HepG2 (cell line): Measurements from ENCODE around the gene FTCD. TPM values are rescaled to one million over a fixed set of nuclear protein-coding genes. Genes with fewer than 3 reads are reported as not detected.

ENCODE experiments used
- ATAC-seq: fragments of 200-7000 bp; cut with Tn5 transposase; 3 replicates; pipeline ENCODE4 v1.9.1; 2020; ENCODE audit warnings: mild to moderate bottlenecking, moderate library complexity
- BruUV-seq: library from RNA; stranded (reverse); fragments of 400-500 nt; replicated peaks from 2 replicates; lab custom pipeline; 2021; lab: Mats Ljungman, UMichigan
- CTCF ChIA-PET: fragments of 300-600 bp; formaldehyde crosslinking; extraction: SDS; loops from one replicate; lab custom pipeline; 2021; ENCODE audit warnings: low total read pairs, inconsistent platforms, low intra/inter-chr PET ratio; lab: Yijun Ruan, JAX
- POLR2A ChIA-PET: fragments of 350-600 bp; sonication (Branson Sonifier 250); formaldehyde crosslinking; loops from one replicate; lab custom pipeline; 2020; ENCODE audit warnings: antibody characterized with exemption, inconsistent platforms; lab: Yijun Ruan, JAX
- DNase-seq: peaks from one replicate; pipeline ENCODE4 v3.0.0-alpha.2; 2015; ENCODE audit warnings: low spot score
- FAIRE-seq: peaks from 3 replicates; lab custom pipeline; 2011; peaks lifted over from hg19 to GRCh38; lab: Jason Lieb, UNC
- H2AFZ ChIP-seq: one replicate; pipeline ENCODE4 v1.6.1; 2011; ENCODE audit warnings: low read length, inconsistent platforms
- H3K27ac ChIP-seq: fragments of 300-600 bp; 3 replicates; pipeline ENCODE4 v1.8.0; 2011; ENCODE audit warnings: mixed run types, mild to moderate bottlenecking, mixed read lengths, low read length, inconsistent platforms; ENCODE audit not compliant: insufficient read depth; ENCODE audit errors: extremely low read length
- H3K27me3 ChIP-seq, 2 experiments: fragments of 200-600 bp in 1 of 2; 2 replicates in 1 of 2; 3 replicates in 1 of 2; pipeline versions ENCODE4 v1.6.0 to v1.8.0; 2011; ENCODE audit warnings: low read length in 2 of 2, mild to moderate bottlenecking in 2 of 2, moderate library complexity in 2 of 2, inconsistent platforms in 1 of 2; ENCODE audit not compliant: insufficient read depth in 2 of 2, control insufficient read depth in 1 of 2
- H3K36me3 ChIP-seq, 2 experiments: fragments of 200-600 bp in 1 of 2; replicated peaks in 1 of 2; 2 replicates in 1 of 2; 3 replicates in 1 of 2; pipeline versions ENCODE4 v1.5.1 to v1.8.0; 2011; ENCODE audit warnings: low read length in 2 of 2, inconsistent platforms in 1 of 2; ENCODE audit not compliant: insufficient read depth in 2 of 2, control insufficient read depth in 1 of 2
- H3K4me1 ChIP-seq: 2 replicates; pipeline ENCODE4 v1.5.1; 2012; ENCODE audit warnings: low read length, inconsistent platforms; ENCODE audit not compliant: insufficient read depth
- H3K4me2 ChIP-seq: 2 replicates; pipeline ENCODE4 v1.6.0; 2011; ENCODE audit warnings: low read depth, low read length, inconsistent platforms
- H3K4me3 ChIP-seq, 3 experiments: fragments of 200-600 bp in 1 of 3; sonication (generic), shearing (Covaris generic) in 1 of 3; replicated peaks in 1 of 3; 2 replicates each; pipeline ENCODE4 v1.5.1; 2011 to 2016; ENCODE audit warnings: low read length in 3 of 3, inconsistent platforms in 2 of 3, low read depth in 2 of 3, mild to moderate bottlenecking in 2 of 3, control low read depth in 1 of 3, mixed read lengths in 1 of 3; ENCODE audit not compliant: insufficient read depth in 1 of 3
- H3K79me2 ChIP-seq: one replicate; pipeline ENCODE4 v1.6.1; 2011; ENCODE audit warnings: low read length, inconsistent platforms; ENCODE audit not compliant: insufficient read depth
- H3K9ac ChIP-seq: 2 replicates; pipeline ENCODE4 v1.6.0; 2011; ENCODE audit warnings: mild to moderate bottlenecking, low read depth, low read length, inconsistent platforms; ENCODE audit not compliant: insufficient read depth
- H3K9me3 ChIP-seq: 2 replicates; pipeline ENCODE4 v1.5.1; 2012; ENCODE audit warnings: mild to moderate bottlenecking, low read length
- H4K20me1 ChIP-seq: 2 replicates; pipeline ENCODE4 v1.6.0; 2011; ENCODE audit warnings: inconsistent platforms, mild to moderate bottlenecking, low read length, moderate library complexity; ENCODE audit not compliant: insufficient read depth
- CEBPG ChIP-seq: IDR thresholded peaks from 2 replicates; pipeline ENCODE4 v1.6.1; 2016
- HNF4A ChIP-seq: sonication (generic); formaldehyde crosslinking; IDR thresholded peaks from 2 replicates; pipeline ENCODE4 v1.4.0; 2020; ENCODE audit warnings: missing genetic modification reagents
- IRF2 ChIP-seq: IDR thresholded peaks from 2 replicates; pipeline ENCODE4 v1.6.1; 2018; ENCODE audit warnings: missing genetic modification reagents, missing compliant biosample characterization
- MXI1 ChIP-seq: IDR thresholded peaks from 3 replicates; pipeline ENCODE4 v1.6.1; 2012; ENCODE audit warnings: low read depth, low read length, inconsistent platforms, borderline replicate concordance
- PATZ1 ChIP-seq: sonication (generic); formaldehyde crosslinking; IDR thresholded peaks from 2 replicates; pipeline ENCODE4 v1.4.0; 2020; ENCODE audit warnings: missing genetic modification reagents
- SKI ChIP-seq: fragments of 450-650 bp; IDR thresholded peaks from one replicate; pipeline ENCODE4 v1.6.1; 2018; ENCODE audit warnings: mild to moderate bottlenecking; ENCODE audit not compliant: partially characterized antibody
- SUZ12 ChIP-seq: fragments of 150-350 bp; IDR thresholded peaks from 2 replicates; pipeline ENCODE4 v1.6.1; 2014; ENCODE audit warnings: low read depth, low read length
- THAP9 ChIP-seq: sonication (generic); formaldehyde crosslinking; IDR thresholded peaks from 2 replicates; pipeline ENCODE4; 2020; ENCODE audit warnings: missing genetic modification reagents, mild to moderate bottlenecking, borderline replicate concordance
- ZBTB3 ChIP-seq: sonication (generic); formaldehyde crosslinking; IDR thresholded peaks from 2 replicates; pipeline ENCODE4 v1.4.0; 2020; ENCODE audit warnings: low read depth, mild to moderate bottlenecking, moderate library complexity, missing genetic modification reagents, borderline replicate concordance
- ZNF274 ChIP-seq: sonication (generic); formaldehyde crosslinking; IDR thresholded peaks from 2 replicates; pipeline ENCODE4 v1.5.1; 2020; ENCODE audit warnings: mild to moderate bottlenecking, missing genetic modification reagents
- ZNF446 ChIP-seq: sonication (generic); formaldehyde crosslinking; IDR thresholded peaks from 2 replicates; pipeline ENCODE4 v1.5.0; 2020; ENCODE audit warnings: mild to moderate bottlenecking, missing genetic modification reagents
- ZNF547 ChIP-seq: sonication (generic); formaldehyde crosslinking; IDR thresholded peaks from 2 replicates; pipeline ENCODE4 v1.5.1; 2020; ENCODE audit warnings: mild to moderate bottlenecking, missing genetic modification reagents
- ZSCAN20 ChIP-seq: sonication (generic); formaldehyde crosslinking; IDR thresholded peaks from 2 replicates; pipeline ENCODE4 v1.4.0; 2020; ENCODE audit warnings: missing genetic modification reagents, mild to moderate bottlenecking, borderline replicate concordance
- ZSCAN25 ChIP-seq: sonication (generic); formaldehyde crosslinking; IDR thresholded peaks from 2 replicates; pipeline ENCODE4 v1.8.0; 2022; ENCODE audit warnings: mild to moderate bottlenecking, missing genetic modification reagents
- WGBS: methylation state at CpG from one replicate; pipeline ENCODE4 v1.1.6; 2017; ENCODE audit warnings: low lambda C conversion rate; 5-methylcytosine and 5-hydroxymethylcytosine counted together
- in situ Hi-C: cut with HindIII; loops from 2 replicates; pipeline ENCODE4 v1.10.0; 2017; ENCODE audit warnings: low pct_unique_long_range_greater_than_20kb; ENCODE audit not compliant: extremely low pct_ligation_motif_present
- intact Hi-C: fragments of 100-400 bp; cut with micrococcal nuclease; formaldehyde crosslinking; loops from one replicate; pipeline ENCODE4 v1.10.0; 2022; ENCODE audit not compliant: unreplicated experiment
- polyA plus RNA-seq, 8 experiments: library from polyadenylated mRNA; depleted of rRNA in 3 of 8; stranded (reverse) in 7 of 8; unstranded in 1 of 8; fragments of >200 nt; fragmentation: Illumina TruSeq in 4 of 8; extraction: Trizol in 4 of 8; gene quantifications; 2 replicates each; pipeline versions ENCODE4 v1.2.1 to v1.2.3, GENCODE V29; 2011 to 2016; ENCODE audit warnings: low read depth in 4 of 8, missing spikeins in 1 of 8, mixed read lengths in 1 of 8; ENCODE audit not compliant: insufficient read depth in 1 of 8
- total RNA-seq, 5 experiments: library from RNA; depleted of rRNA; stranded (reverse); fragments of >200 nt; fragmentation: Illumina TruSeq; extraction: Trizol; gene quantifications; 2 replicates each; pipeline ENCODE4 v1.2.3, GENCODE V29; 2016; ENCODE audit warnings: low read depth in 1 of 5
- TF ChIP-seq, protein P1 (sequence below): sonication (generic); formaldehyde crosslinking; IDR thresholded peaks from 2 replicates; pipeline ENCODE4 v1.4.0; 2020; ENCODE audit warnings: missing genetic modification reagents

The FTCD gene
- total and polyA plus RNA-seq, 2 of the 13 experiments (the other 11 are each of a cell fraction or from before 2014, with no cell fraction given) = 75.7 to 105 TPM

DNA sequence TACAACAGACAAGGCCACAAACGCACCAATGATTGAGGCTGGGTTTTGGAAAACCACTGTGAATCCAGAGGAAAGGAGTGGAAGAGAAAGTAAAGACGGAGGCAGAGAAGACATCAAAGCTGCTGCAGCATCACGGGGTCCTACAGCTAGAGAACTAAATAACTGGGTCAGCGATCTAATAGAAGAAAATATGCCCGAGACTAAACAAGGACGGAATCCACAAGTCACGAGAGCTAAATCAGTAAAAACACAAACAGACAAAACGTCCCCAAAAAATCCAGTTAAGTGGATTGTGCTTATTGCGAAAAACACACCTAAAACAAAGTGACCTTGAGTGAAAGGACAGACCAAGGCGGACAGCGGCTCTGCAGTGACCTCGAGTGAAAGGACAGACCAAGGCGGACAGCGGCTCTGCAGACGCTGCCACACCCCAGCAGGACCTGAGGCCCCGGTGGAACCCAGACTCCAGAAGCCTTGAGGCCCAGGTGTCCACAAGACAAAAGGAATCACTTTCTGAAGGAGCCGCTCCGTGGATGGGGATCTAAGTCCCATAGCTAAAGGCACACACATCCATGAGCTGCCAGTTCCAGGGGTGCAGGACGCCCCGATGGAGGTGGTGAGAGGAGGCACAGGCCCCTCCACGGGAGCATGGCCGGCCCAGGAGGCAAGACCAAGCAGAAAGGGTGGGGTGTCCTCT is 6.0 kb downstream of the FTCD start:
- Histone ChIP-seq H3K27ac (no peak overlapping the region), H3K4me1 (peaks cover 55% of the 10 kb centered on the region), H3K27me3 (no peaks in the 10 kb centered on the region; a peak in 1 of 5 replicates), H3K9ac (no peak overlapping the region), H4K20me1 (peaks cover 9% of the 10 kb centered on the region; the same call in 1 of the 2 replicates), H3K79me2 (peaks cover 12% of the 10 kb centered on the region), H3K36me3 (peaks cover 4 to 27% of the 10 kb centered on the region in 2 experiments; a peak in 4 of 5 replicates), H3K9me3 (no peaks in the 10 kb centered on the region), H2AFZ (no peak overlapping the region), H3K4me2 (no peak overlapping the region), H3K4me3 (no peak overlapping the region; a peak in 1 of 6 replicates)
- 68% methylated on average over 20 of the region's 22 CpGs for WGBS
- ChIA-PET POLR2A (no interaction called here), CTCF (no interaction called here)
- FAIRE-seq (peak; percentile 47), ATAC-seq (no peak), DNase-seq (peak; percentile 30)
- in situ Hi-C loops = no loop called here
- intact Hi-C loops = loop anchor here (5.0 kb wide), 2 partner anchors 173 to 177 kb away; partner anchors contain the start of genes C21orf58 and PCNT
- BruUV-seq = no TSS peak
- TF ChIP-seq ZNF274 (CRISPR knock-in tag) (0 out of 2 replicates have a peak, but pooled peaks have one; percentile 13), SUZ12 (no peak), THAP9 (CRISPR knock-in tag) (no peak), SKI (peak; percentile 19), ZSCAN20 (CRISPR knock-in tag) (peak; percentile 50; the same call in 1 of the 2 replicates), ZNF446 (CRISPR knock-in tag) (no peak), PATZ1 (CRISPR knock-in tag) (peak; percentile 16; the same call in 1 of the 2 replicates), CEBPG (peak; percentile 54), ZSCAN25 (CRISPR knock-in tag) (0 out of 2 replicates have a peak, but pooled peaks have one; percentile 20), ZNF547 (no peak), MXI1 (no peak), ZBTB3 (CRISPR knock-in tag) (no peak), IRF2 (CRISPR knock-in tag) (no peak), HNF4A (CRISPR knock-in tag) (0 out of 2 replicates have a peak, but pooled peaks have one; percentile 41)
- TF ChIP-seq, protein P1, sequence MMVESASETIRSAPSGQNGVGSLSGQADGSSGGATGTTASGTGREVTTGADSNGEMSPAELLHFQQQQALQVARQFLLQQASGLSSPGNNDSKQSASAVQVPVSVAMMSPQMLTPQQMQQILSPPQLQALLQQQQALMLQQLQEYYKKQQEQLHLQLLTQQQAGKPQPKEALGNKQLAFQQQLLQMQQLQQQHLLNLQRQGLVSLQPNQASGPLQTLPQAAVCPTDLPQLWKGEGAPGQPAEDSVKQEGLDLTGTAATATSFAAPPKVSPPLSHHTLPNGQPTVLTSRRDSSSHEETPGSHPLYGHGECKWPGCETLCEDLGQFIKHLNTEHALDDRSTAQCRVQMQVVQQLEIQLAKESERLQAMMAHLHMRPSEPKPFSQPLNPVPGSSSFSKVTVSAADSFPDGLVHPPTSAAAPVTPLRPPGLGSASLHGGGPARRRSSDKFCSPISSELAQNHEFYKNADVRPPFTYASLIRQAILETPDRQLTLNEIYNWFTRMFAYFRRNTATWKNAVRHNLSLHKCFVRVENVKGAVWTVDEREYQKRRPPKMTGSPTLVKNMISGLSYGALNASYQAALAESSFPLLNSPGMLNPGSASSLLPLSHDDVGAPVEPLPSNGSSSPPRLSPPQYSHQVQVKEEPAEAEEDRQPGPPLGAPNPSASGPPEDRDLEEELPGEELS (CRISPR knock-in tag) = no peak
